Astrocyte of the cerebellum (primary cell): ENCODE data around the gene ADGRB3.
"Not testable (repeated sequence)": the region's sequence is repeated elsewhere in the genome, so short reads cannot be mapped to it uniquely, and the experiment has no call there.

ENCODE experiments used
- DNase-seq: peaks from one replicate; pipeline ENCODE4 v3.0.0-alpha.2; 2011; ENCODE audit warnings: low read depth
- H3K4me3 ChIP-seq: 2 replicates; pipeline ENCODE4 v1.5.1; 2011; ENCODE audit warnings: mild to moderate bottlenecking, low read depth, low read length, moderate library complexity
- in situ Hi-C: cut with HindIII; loops from 2 replicates; pipeline ENCODE4 v1.10.0; 2017; ENCODE audit warnings: low sequenced_read_pairs
- TF ChIP-seq, protein P1 (sequence below): IDR thresholded peaks from 2 replicates; pipeline ENCODE4 v1.5.1; 2012; ENCODE audit warnings: low read length, low read depth, moderate library complexity, mild to moderate bottlenecking; ENCODE audit errors: missing control alignments

Gene ADGRB3

GRCh38 chr6:68911334-68911733 is 276.3 kb downstream of the ADGRB3 start:
- in situ Hi-C loops: no loop called here
- H3K4me3 ChIP-seq: no peak overlapping the region
- no peak for DNase-seq
- TF ChIP-seq, protein P1, sequence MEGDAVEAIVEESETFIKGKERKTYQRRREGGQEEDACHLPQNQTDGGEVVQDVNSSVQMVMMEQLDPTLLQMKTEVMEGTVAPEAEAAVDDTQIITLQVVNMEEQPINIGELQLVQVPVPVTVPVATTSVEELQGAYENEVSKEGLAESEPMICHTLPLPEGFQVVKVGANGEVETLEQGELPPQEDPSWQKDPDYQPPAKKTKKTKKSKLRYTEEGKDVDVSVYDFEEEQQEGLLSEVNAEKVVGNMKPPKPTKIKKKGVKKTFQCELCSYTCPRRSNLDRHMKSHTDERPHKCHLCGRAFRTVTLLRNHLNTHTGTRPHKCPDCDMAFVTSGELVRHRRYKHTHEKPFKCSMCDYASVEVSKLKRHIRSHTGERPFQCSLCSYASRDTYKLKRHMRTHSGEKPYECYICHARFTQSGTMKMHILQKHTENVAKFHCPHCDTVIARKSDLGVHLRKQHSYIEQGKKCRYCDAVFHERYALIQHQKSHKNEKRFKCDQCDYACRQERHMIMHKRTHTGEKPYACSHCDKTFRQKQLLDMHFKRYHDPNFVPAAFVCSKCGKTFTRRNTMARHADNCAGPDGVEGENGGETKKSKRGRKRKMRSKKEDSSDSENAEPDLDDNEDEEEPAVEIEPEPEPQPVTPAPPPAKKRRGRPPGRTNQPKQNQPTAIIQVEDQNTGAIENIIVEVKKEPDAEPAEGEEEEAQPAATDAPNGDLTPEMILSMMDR: no peak

DNA sequence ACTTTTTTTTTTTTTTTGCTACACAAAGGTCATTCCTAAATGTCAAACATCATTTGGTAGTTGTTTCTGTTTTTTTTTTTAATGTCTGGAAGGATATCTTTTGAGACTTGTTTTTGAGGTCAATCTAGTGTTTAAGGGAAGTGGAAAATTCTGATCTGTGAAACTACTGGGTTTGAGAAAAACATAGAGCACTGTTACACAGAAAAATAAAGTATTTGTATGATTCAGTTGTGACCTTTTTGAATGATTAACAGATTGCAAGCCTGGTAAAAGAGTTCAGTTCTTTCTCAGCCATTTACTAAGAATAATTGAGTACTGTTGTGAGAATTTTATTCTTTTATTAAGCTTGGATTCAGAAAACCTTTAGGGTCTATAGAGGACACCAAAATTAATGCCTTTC is 276.7 kb downstream of the ADGRB3 start:
- in situ Hi-C loops: no loop called here
- TF ChIP-seq, protein P1: no peak
- no peak for DNase-seq
- no peak overlapping the region for H3K4me3 ChIP-seq

DNA sequence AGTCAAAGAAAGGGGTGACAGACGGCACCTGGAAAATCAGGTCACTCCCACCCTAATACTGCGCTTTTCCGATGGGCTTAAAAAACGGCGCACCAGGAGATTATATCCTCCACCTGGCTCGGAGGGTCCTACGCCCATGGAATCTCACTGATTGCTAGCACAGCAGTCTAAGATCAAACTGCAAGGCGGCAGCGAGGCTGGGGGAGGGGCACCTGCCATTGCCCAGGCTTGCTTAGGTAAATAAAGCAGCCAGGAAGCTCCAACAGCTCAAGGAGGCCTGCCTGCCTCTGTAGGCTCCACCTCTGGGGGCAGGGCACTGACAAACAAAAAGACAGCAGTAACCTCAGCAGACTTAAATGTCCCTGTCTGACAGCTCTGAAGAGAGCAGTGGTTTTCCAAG is 277.7 kb downstream of the ADGRB3 start:
- DNase-seq, H3K4me3 ChIP-seq, in situ Hi-C loops: not testable (repeated sequence)

- DNase-seq: no peak
- TF ChIP-seq, protein P1: no peak
- in situ Hi-C loops: no loop called here
- no peak overlapping the region for H3K4me3 ChIP-seq
Observed at GRCh38 chr6:68915586-68915985, 280.5 kb downstream of the ADGRB3 start.

DNA sequence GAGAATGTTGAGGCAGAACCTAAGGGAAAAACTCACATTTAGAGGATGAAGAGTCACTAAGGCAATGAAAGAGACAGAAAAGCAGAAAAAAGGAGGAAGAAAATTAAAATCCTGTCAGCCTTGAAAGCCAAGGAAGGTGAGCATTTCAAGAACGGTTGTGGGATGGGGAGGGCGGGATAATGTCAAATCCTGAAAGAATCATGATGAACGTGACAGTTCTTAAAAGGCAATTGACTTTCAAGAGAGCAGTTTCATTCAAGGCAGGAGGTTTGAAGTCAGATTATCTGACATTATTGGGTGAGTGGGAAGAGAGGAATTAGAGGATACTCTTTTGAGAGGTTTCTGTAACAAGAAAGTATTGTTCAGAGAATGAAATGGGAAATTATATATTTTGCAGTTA is 284.5 kb downstream of the ADGRB3 start:
- H3K4me3 ChIP-seq: no peak overlapping the region
- in situ Hi-C loops: no loop called here
- TF ChIP-seq, protein P1: no peak
- no peak for DNase-seq

GRCh38 chr6:68941345-68941744 is 306.3 kb downstream of the ADGRB3 start:
- TF ChIP-seq, protein P1: no peak
- no peak for DNase-seq
- in situ Hi-C loops: no loop called here
- H3K4me3 ChIP-seq: no peak overlapping the region

DNA sequence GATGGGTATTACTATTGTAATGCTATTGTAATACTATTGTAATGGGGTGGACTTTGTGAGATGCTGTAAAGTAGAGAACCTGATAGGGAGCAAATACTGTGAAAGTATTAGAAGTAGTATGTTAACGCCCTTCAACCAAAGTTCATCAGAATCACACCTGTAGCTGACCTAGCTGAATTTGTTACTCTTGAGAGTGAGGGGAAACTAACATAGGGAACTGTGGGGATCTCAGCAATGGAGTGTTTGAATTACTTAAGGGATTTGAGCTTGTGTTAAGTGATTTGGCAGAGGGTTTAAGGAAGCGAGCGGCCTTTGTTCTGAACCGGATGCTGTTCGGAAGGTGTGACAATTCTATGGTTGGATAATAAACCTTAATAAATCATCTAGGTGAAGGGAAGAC is 312.6 kb downstream of the ADGRB3 start:
- in situ Hi-C loops: no loop called here
- TF ChIP-seq, protein P1: no peak
- H3K4me3 ChIP-seq: no peak overlapping the region
- no peak for DNase-seq
